Brain microvascular endothelial cell (primary cell): ENCODE measurements around the gene NCAN.
"Not testable (repeated sequence)": the region's sequence is repeated elsewhere in the genome, so short reads cannot be mapped to it uniquely, and the experiment has no call there.

ENCODE experiments used
- DNase-seq: peaks from one replicate; pipeline ENCODE4 v3.0.0-alpha.2; 2020
- H3K27ac ChIP-seq: fragments of 250-450 bp; sonication (Bioruptor Pico); 2 replicates; pipeline ENCODE4 v1.5.1; 2020; ENCODE audit warnings: mild to moderate bottlenecking, moderate library complexity
- H3K27me3 ChIP-seq: fragments of 250-450 bp; sonication (Bioruptor Pico); replicated peaks from 2 replicates; pipeline ENCODE4 v1.5.1; 2020; ENCODE audit warnings: mild to moderate bottlenecking
- H3K36me3 ChIP-seq: fragments of 250-450 bp; sonication (Bioruptor Pico); replicated peaks from 2 replicates; pipeline ENCODE4 v1.5.1; 2020; ENCODE audit warnings: mild to moderate bottlenecking
- H3K4me3 ChIP-seq: 2 replicates; pipeline ENCODE4 v1.5.1; 2011; ENCODE audit warnings: low read depth, mild to moderate bottlenecking, control low read depth, low read length, moderate library complexity
- CTCF ChIP-seq: IDR thresholded peaks from 2 replicates; pipeline ENCODE4 v1.5.1; 2011; ENCODE audit warnings: low read depth, mild to moderate bottlenecking, moderate library complexity, low read length, control low read depth, inconsistent platforms; ENCODE audit errors: missing control alignments
- in situ Hi-C: cut with HindIII; loops from 2 replicates; pipeline ENCODE4 v1.10.0; 2017; ENCODE audit warnings: low sequenced_read_pairs, low pct_ligation_motif_present

The NCAN gene

GRCh38 chr19:19217099-19217498, 5.3 kb downstream of the NCAN start:
- in situ Hi-C loops = no loop called here
- no peaks in the 10 kb centered on the region for H3K36me3 ChIP-seq
- DNase-seq = peak; percentile 29
- H3K27ac ChIP-seq = no peak overlapping the region
- H3K27me3 ChIP-seq = peaks cover 11% of the 10 kb centered on the region
- no peak overlapping the region for H3K4me3 ChIP-seq
- TF ChIP-seq CTCF = peak; percentile 35

GRCh38 chr19:19218911-19219310, 7.2 kb downstream of the NCAN start:
- in situ Hi-C loops = no loop called here
- no peak for DNase-seq
- no peaks in the 10 kb centered on the region for H3K36me3 ChIP-seq
- H3K4me3 ChIP-seq = no peak overlapping the region
- peaks cover under 1% of the 10 kb centered on the region for H3K27me3 ChIP-seq
- no peak overlapping the region for H3K27ac ChIP-seq
- no peak for TF ChIP-seq CTCF

- H3K4me3 ChIP-seq, H3K27ac ChIP-seq, DNase-seq, in situ Hi-C loops, H3K36me3 ChIP-seq, H3K27me3 ChIP-seq: not testable (repeated sequence)
Observed at GRCh38 chr19:19221000-19221399, 9.2 kb downstream of the NCAN start.

- Histone ChIP-seq H3K27ac (no peak overlapping the region), H3K27me3 (peaks cover 5% of the 10 kb centered on the region), H3K36me3 (no peaks in the 10 kb centered on the region), H3K4me3 (no peak overlapping the region)
- DNase-seq = no peak
- no peak for TF ChIP-seq CTCF
- in situ Hi-C loops = no loop called here
Observed at GRCh38 chr19:19223060-19223459, 11.3 kb downstream of the NCAN start.

- DNase-seq = no peak
- H3K36me3 ChIP-seq = no peaks in the 10 kb centered on the region
- peaks cover 5% of the 10 kb centered on the region for H3K27me3 ChIP-seq
- H3K4me3 ChIP-seq = no peak overlapping the region
- TF ChIP-seq CTCF = no peak
- in situ Hi-C loops = no loop called here
- H3K27ac ChIP-seq = no peak overlapping the region
Observed at GRCh38 chr19:19223636-19224035, 11.9 kb downstream of the NCAN start.

- in situ Hi-C loops = no loop called here
- Histone ChIP-seq H3K27me3 (peaks cover 5% of the 10 kb centered on the region), H3K36me3 (no peaks in the 10 kb centered on the region), H3K27ac (no peak overlapping the region), H3K4me3 (no peak overlapping the region)
- DNase-seq = no peak
- TF ChIP-seq CTCF = no peak
Observed at GRCh38 chr19:19224150-19224851, 12.5 kb downstream of the NCAN start.
